Activated naive CD8-positive, alpha-beta T cell treated with anti-CD3 and anti-CD28 coated beads for 36 hours (primary cell): ENCODE measurements around the gene WAC. TPM values are rescaled to one million over a fixed set of nuclear protein-coding genes. Genes with fewer than 3 reads are reported as not detected.
"Not testable (repeated sequence)": the region's sequence is repeated elsewhere in the genome, so short reads cannot be mapped to it uniquely, and the experiment has no call there.

Experiments used
- DNase-seq: peaks from one replicate; pipeline ENCODE4 v3.0.0; 2021
- H3K27ac Mint-ChIP-seq: one replicate; pipeline ENCODE4 v1.8.0; 2022; ENCODE audit warnings: mild to moderate bottlenecking, moderate library complexity, mixed read lengths
- H3K27me3 Mint-ChIP-seq: one replicate; pipeline ENCODE4 v1.8.0; 2022; ENCODE audit warnings: mild to moderate bottlenecking, mixed read lengths
- H3K36me3 Mint-ChIP-seq: one replicate; pipeline ENCODE4 v1.8.0; 2021; ENCODE audit warnings: mild to moderate bottlenecking, mixed read lengths
- H3K4me1 Mint-ChIP-seq: one replicate; pipeline ENCODE4 v1.8.0; 2021; ENCODE audit warnings: mixed read lengths
- H3K4me3 Mint-ChIP-seq: one replicate; pipeline ENCODE4 v1.8.0; 2022; ENCODE audit warnings: mild to moderate bottlenecking, moderate library complexity, mixed read lengths
- H3K9me3 Mint-ChIP-seq: one replicate; pipeline ENCODE4 v1.8.0; 2022; ENCODE audit warnings: mixed read lengths
- total RNA-seq, 2 experiments: library from RNA; stranded (reverse); gene quantifications; one replicate each; pipeline ENCODE4 v1.2.3, GENCODE V29; 2021

The WAC gene
- 100 to 1,000 TPM; 123 to 126 TPM for total RNA-seq

GRCh38 chr10:28532337-28533185, at the start of gene WAC:
Gene WAC, plus strand, starts transcription at chr10:28533118. Its CDS starts 462 bp downstream, at chr10:28533580.
- Mint-ChIP-seq H3K27ac (peak within 1 kb of the TSS; percentile 100), H3K36me3 (peaks cover 59% of the 10 kb centered on the region), H3K9me3 (no peaks in the 10 kb centered on the region), H3K4me3 (peak within 1 kb of the TSS; percentile 98), H3K27me3 (no peaks in the 10 kb centered on the region), H3K4me1 (peaks cover 42% of the 10 kb centered on the region)
- peak; percentile 97 for DNase-seq

- Mint-ChIP-seq H3K4me3 (no peak overlapping the region), H3K36me3 (no peaks in the 10 kb centered on the region), H3K9me3 (no peaks in the 10 kb centered on the region), H3K27me3 (peaks cover 13% of the 10 kb centered on the region), H3K27ac (no peak overlapping the region), H3K4me1 (no peaks in the 10 kb centered on the region)
- no peak for DNase-seq
Observed at GRCh38 chr10:28489206-28489605, 43.7 kb upstream of the WAC start.

DNA sequence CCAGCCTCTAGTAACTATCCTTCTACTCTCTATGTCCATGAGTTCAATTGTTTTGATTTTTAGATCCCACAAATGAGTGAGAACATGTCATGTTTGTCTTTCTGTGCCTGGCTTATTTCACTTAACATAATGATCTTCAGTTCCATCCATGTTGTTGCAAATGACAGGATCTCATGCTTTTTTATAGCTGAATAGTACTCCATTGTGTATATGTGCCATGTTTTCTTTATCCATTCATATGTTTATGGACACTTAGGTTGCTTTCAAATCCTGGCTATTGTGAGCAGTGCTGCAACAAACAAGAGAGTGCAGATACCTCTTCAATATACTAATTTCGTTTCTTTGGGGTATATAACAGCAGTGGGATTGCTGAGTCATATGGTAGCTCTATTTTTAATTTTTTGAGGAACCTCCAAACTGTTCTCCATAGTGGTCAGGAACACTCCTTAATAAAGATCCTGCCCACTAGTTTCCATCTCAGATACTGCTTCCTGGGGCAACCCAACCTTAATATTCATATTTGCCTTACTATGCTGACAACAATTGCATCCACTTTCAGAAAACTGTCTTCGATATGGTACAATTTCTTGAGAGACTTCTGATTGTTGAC, 42.6 kb upstream of the WAC start:
- not testable (repeated sequence) for H3K4me3 Mint-ChIP-seq, H3K36me3 Mint-ChIP-seq, H3K9me3 Mint-ChIP-seq, H3K4me1 Mint-ChIP-seq, H3K27ac Mint-ChIP-seq, DNase-seq
- peaks cover 13% of the 10 kb centered on the region for H3K27me3 Mint-ChIP-seq

DNA sequence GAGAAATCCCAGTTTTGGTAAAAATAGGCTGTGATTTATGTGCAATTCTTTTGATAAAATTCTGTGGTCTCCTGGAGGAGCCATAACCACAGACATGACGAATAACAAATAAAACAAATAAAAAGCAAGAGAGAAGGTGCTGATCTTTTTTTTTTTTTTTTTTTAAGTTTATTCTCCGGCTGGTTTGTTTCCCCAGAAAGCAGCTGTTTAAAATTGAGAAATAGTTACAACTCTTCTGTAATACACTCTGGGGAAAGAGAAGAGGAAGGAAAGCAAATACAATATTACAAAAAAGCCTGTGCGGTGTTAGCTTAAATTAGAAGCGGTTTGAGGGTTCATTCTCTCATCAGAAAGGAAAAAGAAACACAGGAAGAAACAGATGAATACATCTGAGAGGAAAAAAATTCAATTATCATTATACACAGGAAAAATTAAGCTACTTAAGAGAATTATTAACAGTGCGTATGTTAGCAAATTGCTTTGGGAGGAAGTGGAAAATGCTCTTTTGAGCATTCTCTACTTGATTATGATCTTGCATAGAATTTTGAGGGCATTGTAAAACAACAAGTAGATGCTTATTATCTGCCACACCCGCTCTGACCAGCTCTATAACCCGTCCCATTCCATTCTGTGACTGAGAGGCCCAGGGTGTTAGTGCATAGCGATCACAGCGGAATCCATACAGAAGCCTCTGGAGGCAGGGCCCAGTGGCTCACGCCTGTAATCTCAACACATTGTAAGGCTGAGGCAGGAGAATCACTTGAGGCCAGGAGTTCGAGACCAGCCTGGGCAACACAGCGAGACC, 40.6 kb upstream of the WAC start:
- H3K36me3 Mint-ChIP-seq, result no peaks in the 10 kb centered on the region
- H3K4me3 Mint-ChIP-seq, result no peak overlapping the region
- no peak for DNase-seq
- H3K27ac Mint-ChIP-seq, result no peak overlapping the region
- H3K9me3 Mint-ChIP-seq, result no peaks in the 10 kb centered on the region
- no peaks in the 10 kb centered on the region for H3K4me1 Mint-ChIP-seq
- H3K27me3 Mint-ChIP-seq, result peaks cover 13% of the 10 kb centered on the region

DNA sequence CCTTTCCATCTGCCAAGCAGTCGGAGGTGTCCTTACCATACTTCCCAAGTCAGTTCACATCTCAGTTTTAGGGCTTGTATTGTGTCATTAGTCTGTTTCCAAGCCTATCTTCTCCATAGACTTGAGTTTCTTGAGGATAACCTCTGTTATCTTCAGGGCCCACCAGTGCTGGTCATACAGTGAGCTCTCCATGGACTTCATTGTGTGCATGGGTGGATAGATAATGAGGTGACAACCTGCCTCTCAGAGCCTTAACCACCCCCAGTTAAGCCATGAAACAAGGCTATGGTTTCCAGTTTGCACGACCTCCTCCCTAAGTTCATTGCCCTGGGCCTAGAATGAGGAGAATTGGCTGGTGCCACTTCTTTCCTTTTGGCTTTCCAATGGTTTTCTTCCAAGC, 38.5 kb upstream of the WAC start:
- H3K9me3 Mint-ChIP-seq, result no peaks in the 10 kb centered on the region
- H3K27ac Mint-ChIP-seq, result no peak overlapping the region
- peaks cover 10% of the 10 kb centered on the region for H3K27me3 Mint-ChIP-seq
- DNase-seq, result no peak
- no peak overlapping the region for H3K4me3 Mint-ChIP-seq
- H3K36me3 Mint-ChIP-seq, result no peaks in the 10 kb centered on the region
- no peaks in the 10 kb centered on the region for H3K4me1 Mint-ChIP-seq

DNA sequence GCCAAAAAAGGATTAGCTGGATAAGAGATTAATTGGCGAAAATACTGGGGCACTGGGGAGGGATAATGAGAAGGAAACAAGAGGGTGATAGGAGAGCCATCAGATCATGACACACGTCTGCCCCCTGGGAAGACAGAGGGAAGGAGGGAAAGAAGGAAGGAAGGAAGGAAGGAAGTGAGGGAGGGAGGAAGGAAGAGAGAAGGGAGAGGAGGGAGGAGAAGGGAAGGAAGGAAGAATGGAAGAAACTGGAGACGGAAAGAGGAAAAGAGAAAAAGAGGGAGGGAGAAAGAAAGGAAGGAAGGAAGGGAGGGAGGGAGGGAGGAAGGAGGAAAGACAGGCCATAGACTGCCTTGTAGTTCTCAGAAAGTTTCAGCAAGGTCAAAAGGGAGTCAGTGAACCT, 37.8 kb upstream of the WAC start:
- Mint-ChIP-seq H3K36me3 (no peaks in the 10 kb centered on the region), H3K27ac (no peak overlapping the region), H3K4me3 (no peak overlapping the region), H3K9me3 (no peaks in the 10 kb centered on the region), H3K4me1 (no peaks in the 10 kb centered on the region), H3K27me3 (peaks cover 10% of the 10 kb centered on the region)
- DNase-seq, result no peak

- H3K9me3 Mint-ChIP-seq, result no peaks in the 10 kb centered on the region
- no peak for DNase-seq
- no peak overlapping the region for H3K4me3 Mint-ChIP-seq
- H3K27ac Mint-ChIP-seq, result no peak overlapping the region
- peaks cover 10% of the 10 kb centered on the region for H3K27me3 Mint-ChIP-seq
- H3K4me1 Mint-ChIP-seq, result no peaks in the 10 kb centered on the region
- no peaks in the 10 kb centered on the region for H3K36me3 Mint-ChIP-seq
Observed at GRCh38 chr10:28496017-28496416, 36.9 kb upstream of the WAC start.

DNA sequence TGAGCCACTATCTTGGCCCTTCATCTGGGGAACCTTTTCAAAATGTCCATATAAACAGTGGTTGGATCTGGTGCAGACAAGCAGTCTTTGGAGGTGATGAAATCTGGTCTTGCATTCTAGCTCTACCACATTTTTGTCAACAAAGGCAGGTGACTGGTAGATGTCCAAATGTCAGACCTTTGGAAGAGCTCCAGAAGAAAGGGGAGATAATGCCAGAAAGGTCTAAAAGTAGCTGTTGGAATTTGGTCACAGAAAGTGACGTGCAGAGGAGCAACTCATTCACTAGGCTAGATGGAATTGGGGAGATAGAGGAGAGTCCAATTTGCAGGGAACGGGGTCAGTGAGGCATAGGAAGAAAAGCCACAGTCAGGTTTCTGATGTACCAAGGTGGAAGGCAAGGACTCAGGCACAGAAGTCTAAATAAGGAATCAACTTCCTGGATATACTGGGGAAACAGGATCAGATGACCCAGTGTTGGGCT, 36.4 kb upstream of the WAC start:
- H3K27me3 Mint-ChIP-seq, result peaks cover 5% of the 10 kb centered on the region
- no peak overlapping the region for H3K4me3 Mint-ChIP-seq
- H3K9me3 Mint-ChIP-seq, result no peaks in the 10 kb centered on the region

GRCh38 chr10:28497313-28498126, 35.4 kb upstream of the WAC start:
- no peak for DNase-seq
- H3K4me3 Mint-ChIP-seq, result no peak overlapping the region
- no peak overlapping the region for H3K27ac Mint-ChIP-seq
- H3K4me1 Mint-ChIP-seq, result peaks cover 3% of the 10 kb centered on the region
- H3K9me3 Mint-ChIP-seq, result no peaks in the 10 kb centered on the region
- H3K36me3 Mint-ChIP-seq, result no peaks in the 10 kb centered on the region
- no peaks in the 10 kb centered on the region for H3K27me3 Mint-ChIP-seq

More for the DNA sequence above, 36.4 kb upstream of the WAC start:
- Mint-ChIP-seq H3K4me1 (no peaks in the 10 kb centered on the region), H3K27ac (no peak overlapping the region), H3K36me3 (no peaks in the 10 kb centered on the region)
- no peak for DNase-seq

- not testable (repeated sequence) for H3K36me3 Mint-ChIP-seq, H3K27me3 Mint-ChIP-seq, H3K4me3 Mint-ChIP-seq, H3K27ac Mint-ChIP-seq, H3K4me1 Mint-ChIP-seq, DNase-seq, H3K9me3 Mint-ChIP-seq
Observed at GRCh38 chr10:28500203-28500602, 32.7 kb upstream of the WAC start.

DNA sequence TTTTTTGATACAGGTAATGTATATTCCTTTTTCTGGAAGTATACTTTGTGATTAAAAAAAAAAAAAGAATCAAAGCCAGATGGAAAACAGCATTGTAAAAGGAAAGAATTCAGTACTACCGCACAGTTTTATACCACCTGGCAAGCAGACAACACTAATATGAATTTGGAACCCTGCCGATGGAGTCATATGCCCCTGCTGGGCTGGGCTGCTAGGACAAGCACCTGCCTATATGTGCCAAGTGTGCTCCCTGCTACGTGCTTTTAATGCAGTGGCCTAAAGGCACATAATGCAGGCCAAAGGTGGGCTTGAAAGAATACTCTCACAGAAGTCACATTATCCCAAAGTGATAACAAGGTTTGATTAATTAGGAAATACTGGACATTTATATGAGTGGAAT, 29.8 kb upstream of the WAC start:
- DNase-seq, result no peak
- no peaks in the 10 kb centered on the region for H3K9me3 Mint-ChIP-seq
- H3K27me3 Mint-ChIP-seq, result no peaks in the 10 kb centered on the region
- no peak overlapping the region for H3K27ac Mint-ChIP-seq
- H3K4me3 Mint-ChIP-seq, result no peak overlapping the region
- no peaks in the 10 kb centered on the region for H3K36me3 Mint-ChIP-seq
- H3K4me1 Mint-ChIP-seq, result peaks cover 5% of the 10 kb centered on the region

DNA sequence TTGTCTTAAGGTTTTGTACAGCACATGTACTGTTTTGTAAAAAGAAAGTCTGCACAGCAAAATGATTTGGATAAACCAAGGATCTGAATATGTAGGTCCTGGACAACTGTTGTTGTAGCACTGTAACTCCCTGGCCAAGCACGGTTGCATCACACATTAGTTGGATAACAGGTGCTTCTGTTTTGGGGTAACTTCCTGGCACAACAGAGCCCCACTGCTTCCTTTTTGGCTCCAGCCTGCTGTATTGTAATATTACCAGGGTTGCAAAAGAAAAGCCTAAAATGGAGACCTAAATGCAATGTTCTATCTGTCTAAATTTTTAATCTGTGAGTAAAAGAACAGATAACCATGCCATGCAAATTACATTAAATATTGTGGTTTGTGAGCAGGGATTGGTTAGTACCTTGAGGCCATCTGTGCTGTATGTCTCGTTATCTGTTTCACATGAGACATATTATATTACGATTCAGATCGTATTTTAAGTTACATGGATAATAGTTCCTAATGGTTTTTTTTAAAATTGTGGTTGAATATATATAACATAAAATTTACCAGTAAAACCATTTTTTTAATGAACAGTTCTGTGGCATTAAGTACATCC, 27.5 kb upstream of the WAC start:
- H3K27ac Mint-ChIP-seq, result no peak overlapping the region
- no peaks in the 10 kb centered on the region for H3K36me3 Mint-ChIP-seq
- no peak for DNase-seq
- H3K4me1 Mint-ChIP-seq, result peaks cover 5% of the 10 kb centered on the region
- H3K4me3 Mint-ChIP-seq, result no peak overlapping the region
- H3K27me3 Mint-ChIP-seq, result no peaks in the 10 kb centered on the region
- no peaks in the 10 kb centered on the region for H3K9me3 Mint-ChIP-seq

DNA sequence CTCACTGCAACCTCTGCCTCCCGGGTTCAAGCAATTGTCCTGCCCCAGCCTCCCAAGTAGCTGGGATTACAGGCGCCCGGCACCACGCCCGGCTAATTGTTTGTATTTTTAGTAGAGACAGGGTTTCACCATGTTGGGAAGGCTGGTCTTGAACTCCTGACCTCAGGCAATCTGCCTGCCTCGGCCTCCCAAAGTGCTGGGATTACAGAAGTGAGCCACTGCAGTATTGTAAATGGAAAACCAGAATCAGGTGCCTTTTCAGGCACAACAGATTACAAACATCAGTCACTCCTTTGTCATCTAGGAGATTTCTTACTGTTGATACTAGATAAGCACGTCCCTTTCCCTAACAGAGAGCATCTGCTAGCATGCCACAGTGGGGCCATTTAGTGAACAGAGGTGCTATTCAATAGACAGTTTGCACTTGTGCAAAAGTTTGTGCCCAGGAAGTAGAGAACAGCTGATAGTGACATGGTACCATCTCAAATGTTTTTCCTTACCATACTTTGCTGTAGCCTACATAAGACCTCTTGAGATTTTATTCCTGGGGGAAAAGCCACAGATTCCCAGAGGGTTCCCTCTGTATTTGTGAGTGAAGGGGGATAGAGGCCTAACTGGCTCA, 24.5 kb upstream of the WAC start:
- Mint-ChIP-seq H3K27me3 (no peaks in the 10 kb centered on the region), H3K9me3 (no peaks in the 10 kb centered on the region), H3K4me1 (no peaks in the 10 kb centered on the region), H3K4me3 (no peak overlapping the region), H3K27ac (no peak overlapping the region), H3K36me3 (no peaks in the 10 kb centered on the region)
- DNase-seq, result no peak

DNA sequence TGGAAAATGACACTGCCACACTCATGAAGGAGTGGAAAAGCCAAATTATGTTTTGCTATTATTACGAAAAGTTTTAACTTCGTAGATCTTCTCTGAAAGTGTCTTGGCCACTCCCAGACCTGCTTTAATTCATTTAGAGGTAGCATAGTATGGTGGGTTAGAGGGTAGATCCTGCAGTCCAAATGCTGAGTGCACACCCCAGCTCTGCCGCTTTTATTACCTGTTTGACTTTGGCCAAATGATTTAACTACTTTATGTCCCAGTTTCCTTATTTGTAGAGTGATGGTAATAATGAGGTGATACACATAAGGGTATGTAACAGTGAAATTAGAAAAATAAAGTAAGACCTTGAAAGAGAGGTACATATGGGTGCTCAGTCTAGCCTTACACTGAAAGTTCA, 23.6 kb upstream of the WAC start:
- Mint-ChIP-seq H3K4me3 (no peak overlapping the region), H3K36me3 (no peaks in the 10 kb centered on the region), H3K4me1 (no peaks in the 10 kb centered on the region), H3K27me3 (no peaks in the 10 kb centered on the region), H3K9me3 (no peaks in the 10 kb centered on the region), H3K27ac (no peak overlapping the region)
- no peak for DNase-seq
